HEK293 (cell line): ENCODE measurements around the gene PGBD5.

ENCODE experiments used
- CTCF ChIA-PET: fragments of 350-600 bp; formaldehyde crosslinking; extraction: SDS; loops from one replicate; lab custom pipeline; 2021; ENCODE audit warnings: antibody characterized with exemption; lab: Yijun Ruan, JAX
- POLR2A ChIA-PET: fragments of 300-600 bp; formaldehyde crosslinking; extraction: SDS; loops from one replicate; lab custom pipeline; 2020; ENCODE audit warnings: antibody characterized with exemption, inconsistent platforms; lab: Yijun Ruan, JAX
- H3K27ac ChIP-seq: fragments of 200-500 bp; sonication (Bioruptor generic); 2 replicates; pipeline ENCODE4 v1.5.1; 2014; ENCODE audit warnings: low read depth, low read length, control low read depth, inconsistent platforms; ENCODE audit errors: extremely low read depth
- H3K36me3 ChIP-seq, 2 experiments: fragments of 200-500 bp in 1 of 2; sonication (Bioruptor generic) in 1 of 2; 1 replicate in 1 of 2; 2 replicates in 1 of 2; pipeline ENCODE4 v1.5.1; 2014 to 2017; ENCODE audit warnings: inconsistent platforms in 2 of 2, low read length in 2 of 2; ENCODE audit not compliant: control insufficient read depth in 2 of 2, insufficient read depth in 1 of 2
- H3K4me1 ChIP-seq: fragments of 200-500 bp; sonication (Bioruptor generic); 2 replicates; pipeline ENCODE4 v1.5.1; 2014; ENCODE audit warnings: mild to moderate bottlenecking, low read length, inconsistent platforms; ENCODE audit not compliant: control insufficient read depth, insufficient read depth
- H3K4me3 ChIP-seq: 2 replicates; pipeline ENCODE4 v1.5.1; 2011; ENCODE audit warnings: low read depth, mild to moderate bottlenecking, control low read depth, low read length, moderate library complexity
- H3K9me3 ChIP-seq: fragments of 200-500 bp; sonication (Bioruptor generic); 2 replicates; pipeline ENCODE4 v1.5.1; 2014; ENCODE audit warnings: low read depth, low read length, inconsistent platforms; ENCODE audit not compliant: control insufficient read depth, insufficient read depth
- BCL11A ChIP-seq: fragments of 450-650 bp; formaldehyde crosslinking; IDR thresholded peaks from 2 replicates; pipeline ENCODE4 v1.5.1; 2016; ENCODE audit warnings: low read depth, missing biosample characterization, missing genetic modification characterization
- GLI2 ChIP-seq: fragments of 450-650 bp; formaldehyde crosslinking; IDR thresholded peaks from 2 replicates; pipeline ENCODE4; 2017; ENCODE audit warnings: missing biosample characterization, missing genetic modification characterization, low read depth, borderline replicate concordance
- HOXA7 ChIP-seq: sonication (generic); formaldehyde crosslinking; IDR thresholded peaks from 2 replicates; pipeline ENCODE4 v1.8.1; 2022; ENCODE audit warnings: missing genetic modification reagents, borderline replicate concordance
- IKZF3 ChIP-seq: fragments of 450-650 bp; IDR thresholded peaks from 2 replicates; pipeline ENCODE4 v1.5.0; 2018; ENCODE audit warnings: missing biosample characterization, mild to moderate bottlenecking, missing genetic modification characterization, moderate library complexity
- KLF17 ChIP-seq: fragments of 450-650 bp; formaldehyde crosslinking; IDR thresholded peaks from 2 replicates; pipeline ENCODE4 v1.5.1; 2016; ENCODE audit warnings: missing biosample characterization, missing genetic modification characterization
- MYNN ChIP-seq: fragments of 450-650 bp; formaldehyde crosslinking; IDR thresholded peaks from 2 replicates; pipeline ENCODE4 v1.5.1; 2016; ENCODE audit warnings: missing biosample characterization, missing genetic modification characterization, borderline replicate concordance
- PRDM10 ChIP-seq: fragments of 450-650 bp; formaldehyde crosslinking; IDR thresholded peaks from 2 replicates; pipeline ENCODE4 v1.5.1; 2016; ENCODE audit warnings: missing biosample characterization, missing genetic modification characterization
- SP2 ChIP-seq: fragments of 450-650 bp; formaldehyde crosslinking; IDR thresholded peaks from 2 replicates; pipeline ENCODE4 v1.5.1; 2016; ENCODE audit warnings: missing biosample characterization, missing genetic modification characterization
- TCF7L2 ChIP-seq: IDR thresholded peaks from 2 replicates; pipeline ENCODE4 v1.6.1; 2011; ENCODE audit warnings: low read depth, mild to moderate bottlenecking, inconsistent platforms, low read length, moderate library complexity, borderline replicate concordance
- YY1 ChIP-seq: fragments of 450-650 bp; formaldehyde crosslinking; IDR thresholded peaks from 2 replicates; pipeline ENCODE4 v1.5.1; 2018; ENCODE audit warnings: missing biosample characterization, missing genetic modification characterization
- ZBTB20 ChIP-seq: fragments of 450-650 bp; formaldehyde crosslinking; IDR thresholded peaks from 2 replicates; pipeline ENCODE4 v1.5.1; 2016; ENCODE audit warnings: missing biosample characterization, missing genetic modification characterization
- ZNF10 ChIP-seq: fragments of 450-650 bp; formaldehyde crosslinking; IDR thresholded peaks from 2 replicates; pipeline ENCODE4 v1.5.1; 2017; ENCODE audit warnings: missing biosample characterization, missing genetic modification characterization
- ZNF114 ChIP-seq: fragments of 450-650 bp; formaldehyde crosslinking; IDR thresholded peaks from 2 replicates; pipeline ENCODE4 v1.5.0; 2017; ENCODE audit warnings: missing biosample characterization, missing genetic modification characterization
- ZNF133 ChIP-seq: fragments of 450-650 bp; formaldehyde crosslinking; IDR thresholded peaks from 2 replicates; pipeline ENCODE4 v1.5.1; 2016; ENCODE audit warnings: missing biosample characterization, missing genetic modification characterization
- ZNF184 ChIP-seq: fragments of 450-650 bp; IDR thresholded peaks from 2 replicates; pipeline ENCODE4 v1.5.1; 2018; ENCODE audit warnings: missing biosample characterization, mild to moderate bottlenecking, missing genetic modification characterization
- ZNF223 ChIP-seq: fragments of 450-650 bp; formaldehyde crosslinking; IDR thresholded peaks from 2 replicates; pipeline ENCODE4 v1.5.1; 2016; ENCODE audit warnings: missing biosample characterization, missing genetic modification characterization
- ZNF280D ChIP-seq: fragments of 450-650 bp; formaldehyde crosslinking; IDR thresholded peaks from 2 replicates; pipeline ENCODE4 v1.5.1; 2016; ENCODE audit warnings: missing biosample characterization, missing genetic modification characterization
- ZNF366 ChIP-seq: fragments of 450-650 bp; formaldehyde crosslinking; conservative IDR thresholded peaks from 2 replicates; pipeline ENCODE4 v1.5.1; 2016; ENCODE audit warnings: missing biosample characterization, missing genetic modification characterization
- ZNF416 ChIP-seq: fragments of 450-650 bp; formaldehyde crosslinking; IDR thresholded peaks from 2 replicates; pipeline ENCODE4 v1.5.1; 2016; ENCODE audit warnings: missing biosample characterization, missing genetic modification characterization
- ZNF521 ChIP-seq: fragments of 450-650 bp; formaldehyde crosslinking; IDR thresholded peaks from 2 replicates; pipeline ENCODE4 v1.5.1; 2017; ENCODE audit warnings: missing biosample characterization, mild to moderate bottlenecking, missing genetic modification characterization
- ZNF530 ChIP-seq: fragments of 450-650 bp; formaldehyde crosslinking; IDR thresholded peaks from 2 replicates; pipeline ENCODE4 v1.5.1; 2016; ENCODE audit warnings: low read depth, missing biosample characterization, missing genetic modification characterization
- ZNF621 ChIP-seq: fragments of 450-650 bp; formaldehyde crosslinking; IDR thresholded peaks from 2 replicates; pipeline ENCODE4 v1.5.1; 2017; ENCODE audit warnings: missing biosample characterization, missing genetic modification characterization
- ZNF664 ChIP-seq: fragments of 450-650 bp; formaldehyde crosslinking; IDR thresholded peaks from 2 replicates; pipeline ENCODE4 v1.5.1; 2016; ENCODE audit warnings: missing biosample characterization, missing genetic modification characterization
- ZNF677 ChIP-seq: fragments of 450-650 bp; IDR thresholded peaks from 2 replicates; pipeline ENCODE4 v1.5.0; 2018; ENCODE audit warnings: missing biosample characterization, mild to moderate bottlenecking, missing genetic modification characterization, moderate library complexity
- ZNF792 ChIP-seq: fragments of 450-650 bp; formaldehyde crosslinking; IDR thresholded peaks from 2 replicates; pipeline ENCODE4 v1.5.1; 2016; ENCODE audit warnings: missing biosample characterization, missing genetic modification characterization

PGBD5 gene

GRCh38 chr1:230312676-230313075 lies 113.5 kb downstream of the PGBD5 start:
- Histone ChIP-seq H3K9me3 (no peaks in the 10 kb centered on the region), H3K27ac (no peak overlapping the region), H3K4me1 (no peaks in the 10 kb centered on the region; the same call in 1 of the 2 replicates)
- POLR2A ChIA-PET: no interaction called here
- no peak for TF ChIP-seq ZNF280D (tag by site-specific recombination)
- no peak for TF ChIP-seq ZNF366 (tag by site-specific recombination)
- no peak for TF ChIP-seq ZNF133 (tag by site-specific recombination)
- TF ChIP-seq ZNF223: no peak
- no peak for TF ChIP-seq PRDM10 (tag by site-specific recombination)
- TF ChIP-seq GLI2 (tag by site-specific recombination): no peak
- no peak for TF ChIP-seq ZNF664
- no peak for TF ChIP-seq HOXA7
- TF ChIP-seq, all 188 proteins: peak for 0
- H3K4me3 ChIP-seq: no peak overlapping the region
- no peaks in the 10 kb centered on the region for H3K36me3 ChIP-seq
- CTCF ChIA-PET: interaction anchor here (0.7 to 1.5 kb wide), 2 partner anchors 61 to 651 kb away, joined by 3 to 12 read pairs; no protein-coding TSS in a partner anchor

- Histone ChIP-seq H3K27ac (no peak overlapping the region), H3K9me3 (no peaks in the 10 kb centered on the region), H3K4me1 (no peaks in the 10 kb centered on the region), H3K4me3 (no peak overlapping the region), H3K36me3 (no peaks in the 10 kb centered on the region)
- ChIA-PET CTCF (interaction anchor here (0.5 to 2.3 kb wide), 20 partner anchors 10 to 1053 kb away, joined by 3 to 10 read pairs (median 3); no protein-coding TSS in a partner anchor), POLR2A (interaction anchor here (0.8 to 1.1 kb wide), 2 partner anchors 66 to 649 kb away, joined by 3 read pairs; no protein-coding TSS in a partner anchor)
- TF ChIP-seq ZNF223 (no peak), ZNF114 (tag by site-specific recombination) (no peak), YY1 (tag by site-specific recombination) (no peak), ZNF521 (no peak), MYNN (tag by site-specific recombination) (no peak), ZNF530 (tag by site-specific recombination) (no peak), ZNF10 (no peak; the same call in 1 of the 2 replicates), ZNF792 (no peak), SP2 (tag by site-specific recombination) (no peak), ZNF677 (tag by site-specific recombination) (no peak), ZNF184 (tag by site-specific recombination) (no peak), TCF7L2 (no peak), KLF17 (tag by site-specific recombination) (no peak), ZNF416 (tag by site-specific recombination) (no peak), ZBTB20 (no peak), ZNF621 (tag by site-specific recombination) (no peak), BCL11A (tag by site-specific recombination) (0 out of 2 replicates have a peak, but pooled peaks have one; percentile 61), IKZF3 (tag by site-specific recombination) (no peak)
Measured at GRCh38 chr1:230310381-230311163, 115.6 kb downstream of the PGBD5 start.
